AG10803 (cell line): ENCODE measurements around the gene INAVA.
"Not testable (repeated sequence)": the region's sequence is repeated elsewhere in the genome, so short reads cannot be mapped to it uniquely, and the experiment has no call there.

Experiments used
- DNase-seq: peaks from one replicate; pipeline ENCODE4 v3.0.0; 2010; ENCODE audit warnings: low read depth
- H3K4me3 ChIP-seq: 2 replicates; pipeline ENCODE4 v1.5.1; 2011; ENCODE audit warnings: mild to moderate bottlenecking, low read length, control low read depth
- CTCF ChIP-seq: conservative IDR thresholded peaks from 2 replicates; pipeline ENCODE4 v1.5.1; 2011; ENCODE audit warnings: mild to moderate bottlenecking, low read length, control low read depth, inconsistent platforms

The INAVA gene

GRCh38 chr1:200931776-200932175 lies 37.1 kb downstream of the INAVA start:
- TF ChIP-seq CTCF: no peak
- no peak for DNase-seq

GRCh38 chr1:200934676-200935245 lies 40.1 kb downstream of the INAVA start:
- no peak overlapping the region for H3K4me3 ChIP-seq
- TF ChIP-seq CTCF: no peak
- DNase-seq: no peak

More at GRCh38 chr1:200931776-200932175, 37.1 kb downstream of the INAVA start:
- no peak overlapping the region for H3K4me3 ChIP-seq

DNA sequence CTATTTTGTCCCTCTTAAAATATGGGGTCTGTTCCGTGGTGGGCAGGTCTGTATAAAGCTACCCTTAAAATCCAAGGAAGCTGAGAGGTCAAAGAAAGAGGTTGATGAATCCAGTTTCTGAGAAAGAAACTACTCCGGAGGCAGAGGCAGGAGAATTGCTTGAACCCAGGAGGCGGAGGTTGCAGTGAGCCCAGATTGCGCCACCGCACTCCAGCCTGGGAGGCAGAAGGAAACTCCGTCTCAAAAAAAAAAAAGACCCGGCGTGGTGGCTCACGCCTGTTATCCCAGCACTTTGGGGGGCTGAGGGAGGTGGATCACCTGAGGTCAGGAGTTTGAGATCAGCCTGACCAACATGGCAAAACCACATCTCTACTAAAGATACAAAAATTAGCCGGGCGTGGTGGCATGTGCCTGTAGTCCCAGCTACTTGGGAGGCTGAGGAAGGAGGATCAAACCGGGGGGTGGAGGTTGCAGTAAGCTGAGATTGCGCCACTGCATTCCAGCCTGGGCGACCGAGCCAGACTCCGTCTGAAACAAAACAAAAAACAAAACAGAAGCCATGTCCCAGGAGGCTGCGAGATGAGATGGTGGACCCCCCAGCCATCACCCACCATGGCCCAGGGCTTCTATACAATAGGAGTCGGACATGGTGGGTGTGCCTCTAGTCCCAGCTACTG lies 40.7 kb downstream of the INAVA start:
- not testable (repeated sequence) for DNase-seq, H3K4me3 ChIP-seq

DNA sequence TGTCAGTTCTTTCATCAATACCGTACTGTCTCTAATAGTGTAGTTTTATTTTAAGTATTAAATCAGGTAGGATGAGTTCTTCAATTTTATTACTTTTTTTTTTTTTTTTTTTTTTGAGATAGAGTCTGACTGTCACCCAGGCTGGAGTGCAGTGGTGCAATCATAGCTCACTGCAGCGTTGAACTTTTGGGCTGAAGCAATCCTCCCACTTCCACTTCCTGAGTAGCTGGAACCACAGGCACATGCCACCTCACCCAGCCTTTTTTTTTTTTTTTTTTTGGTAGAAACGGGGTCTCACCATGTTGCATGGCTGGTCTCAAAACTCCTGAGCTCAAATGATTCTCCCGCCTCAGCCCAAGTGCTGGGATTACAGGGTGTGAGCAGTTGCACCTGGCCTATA lies 44.3 kb downstream of the INAVA start:
- no peak overlapping the region for H3K4me3 ChIP-seq
- TF ChIP-seq CTCF: no peak
- no peak for DNase-seq

DNA sequence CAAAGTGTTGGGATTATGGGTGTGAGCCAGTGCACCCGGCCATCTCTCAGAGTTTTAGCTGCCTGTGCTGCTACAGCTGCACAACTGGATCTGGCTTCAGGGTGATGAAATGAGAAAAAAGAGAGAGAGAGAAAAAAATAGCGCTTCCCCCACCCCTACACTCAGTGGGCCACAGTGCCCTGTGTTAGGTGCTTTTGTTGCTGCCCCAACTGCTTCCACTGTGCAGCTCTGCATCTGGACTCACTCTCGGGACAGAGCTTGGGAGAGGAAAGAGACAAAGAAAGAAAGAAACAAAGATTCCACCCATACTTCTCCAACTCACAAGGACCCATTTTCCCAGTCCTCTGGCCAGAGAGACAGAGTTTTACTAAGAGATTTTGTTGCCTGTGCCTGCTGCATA lies 50.4 kb downstream of the INAVA start:
- no peak for DNase-seq
- no peak overlapping the region for H3K4me3 ChIP-seq
- no peak for TF ChIP-seq CTCF

DNA sequence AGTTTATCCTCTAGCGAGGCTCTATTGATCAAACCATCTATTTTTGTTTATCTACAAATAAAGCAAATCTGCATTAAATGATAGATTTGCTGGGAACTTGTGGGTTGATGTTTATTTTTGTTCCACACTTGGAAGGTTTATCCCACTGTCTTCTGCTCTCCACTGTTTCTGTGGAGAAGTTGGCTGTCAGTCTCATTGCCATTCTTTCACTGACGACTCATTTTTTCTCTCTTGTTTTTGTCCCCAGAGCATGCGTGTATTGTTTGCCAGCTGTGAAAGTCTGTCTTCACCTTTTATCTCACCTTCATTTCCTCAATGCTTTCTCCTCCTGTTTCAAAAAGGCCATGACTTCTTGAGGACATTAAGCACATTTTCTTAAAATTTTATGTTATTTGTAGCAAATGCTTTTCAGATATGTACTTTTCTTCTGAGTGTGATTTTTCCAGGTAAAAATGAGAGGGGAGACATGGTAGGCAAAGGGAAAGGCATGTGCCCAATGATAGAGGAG lies 52.4 kb downstream of the INAVA start:
- TF ChIP-seq CTCF: no peak
- no peak overlapping the region for H3K4me3 ChIP-seq
- no peak for DNase-seq

DNA sequence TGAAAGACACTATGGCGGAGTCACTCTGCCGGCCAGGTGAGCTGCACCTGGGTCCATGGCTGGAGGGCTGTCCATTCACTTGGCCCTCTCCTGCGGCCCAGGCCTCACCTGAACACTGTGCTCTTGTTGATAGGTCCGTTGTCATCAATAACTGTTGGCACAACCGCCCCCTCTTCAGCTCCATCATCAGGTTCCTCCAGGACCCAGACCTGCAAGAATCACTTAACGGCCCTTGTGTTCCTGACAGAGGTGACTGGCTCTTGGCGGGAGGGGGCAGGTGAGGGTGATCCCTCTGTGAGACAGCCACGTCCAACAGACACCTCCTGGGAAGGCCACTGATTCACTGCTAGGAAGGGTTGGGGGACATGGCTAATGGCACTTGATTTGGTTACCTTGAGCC lies 54.9 kb downstream of the INAVA start:
- DNase-seq: no peak
- TF ChIP-seq CTCF: no peak

More for the DNA sequence above, 54.9 kb downstream of the INAVA start:
- H3K4me3 ChIP-seq: no peak overlapping the region
